ENCODE data around the gene INO80C. TPM values are rescaled to one million over a fixed set of nuclear protein-coding genes. Genes with fewer than 3 reads are reported as not detected.

The INO80C gene
- total and polyA plus RNA-seq, 8 donors, result 8.7 to 66.7 (median 29.6) TPM; not detected in 1

DNA sequence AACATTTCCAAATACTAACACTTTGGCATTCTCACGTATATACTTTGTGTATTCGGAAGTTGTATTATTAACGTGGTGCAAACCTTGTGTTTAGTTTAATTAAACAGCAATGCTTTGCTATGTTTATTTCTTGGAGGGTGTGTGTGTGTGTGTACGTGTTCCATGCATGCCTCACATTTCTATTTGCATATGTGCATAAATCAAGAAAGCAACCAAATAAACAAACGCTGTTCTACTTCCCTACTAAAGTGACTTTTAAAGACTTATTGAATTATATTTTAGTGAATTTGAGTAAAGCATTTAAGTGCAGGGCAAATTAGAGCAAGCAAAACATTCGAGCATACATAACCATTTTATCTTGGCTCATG, 66.4 kb downstream of the INO80C start:
- WGBS, 5 donors, result 63 to 76% (median 74%) methylated on average over 6 of the region's 6 CpGs
- H3K9me3 ChIP-seq, result peaks cover 0 to 3% (median 0%) of the 10 kb centered on the region in 4 donors

DNA sequence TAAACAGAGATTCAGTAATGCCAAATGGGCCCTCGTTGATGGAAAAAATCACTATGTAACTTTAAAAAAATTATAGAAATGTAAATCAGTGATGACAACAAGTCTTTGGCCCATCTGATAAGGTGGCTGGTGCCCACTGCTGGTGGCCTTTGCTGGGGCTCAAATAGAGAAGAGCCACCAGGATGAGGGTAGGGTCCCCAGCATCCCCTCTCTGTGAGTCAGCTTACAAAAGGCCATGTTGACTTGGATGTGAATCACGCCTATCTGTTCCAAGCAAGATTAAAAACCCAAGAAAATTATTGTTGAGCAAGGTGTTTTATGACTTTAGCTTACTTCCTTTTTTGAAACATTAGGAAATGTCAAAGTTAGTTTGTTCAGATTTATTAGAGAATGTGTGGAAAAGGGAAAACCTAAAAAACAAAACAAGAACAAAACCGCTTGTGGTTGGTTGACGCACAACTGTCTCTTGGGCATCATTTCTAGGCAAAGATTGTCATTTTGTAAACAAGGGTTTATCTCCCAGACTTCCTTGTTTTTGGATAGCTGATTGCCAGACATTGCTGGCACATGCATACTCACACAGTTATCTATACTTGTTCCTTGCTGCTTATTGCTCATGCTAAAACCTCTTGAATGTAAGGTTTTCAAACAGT, 66.9 kb downstream of the INO80C start:
- Histone ChIP-seq H3K36me3 (no peaks in the 10 kb centered on the region), H3K9me3 (peaks cover 0 to 3% (median 0%) of the 10 kb centered on the region in 4 donors), H3K27me3 (no peaks in the 10 kb centered on the region), H3K27ac (no peak overlapping the region), H3K4me3 (no peak overlapping the region), H3K4me1 (no peaks in the 10 kb centered on the region)
- WGBS, 5 donors, result 55 to 70% (median 64%) methylated on average over 4 of the region's 4 CpGs
- no peak for TF ChIP-seq POLR2AphosphoS5 (IDR thresholded peaks at IDR 0.05)
- TF ChIP-seq, protein P1, sequence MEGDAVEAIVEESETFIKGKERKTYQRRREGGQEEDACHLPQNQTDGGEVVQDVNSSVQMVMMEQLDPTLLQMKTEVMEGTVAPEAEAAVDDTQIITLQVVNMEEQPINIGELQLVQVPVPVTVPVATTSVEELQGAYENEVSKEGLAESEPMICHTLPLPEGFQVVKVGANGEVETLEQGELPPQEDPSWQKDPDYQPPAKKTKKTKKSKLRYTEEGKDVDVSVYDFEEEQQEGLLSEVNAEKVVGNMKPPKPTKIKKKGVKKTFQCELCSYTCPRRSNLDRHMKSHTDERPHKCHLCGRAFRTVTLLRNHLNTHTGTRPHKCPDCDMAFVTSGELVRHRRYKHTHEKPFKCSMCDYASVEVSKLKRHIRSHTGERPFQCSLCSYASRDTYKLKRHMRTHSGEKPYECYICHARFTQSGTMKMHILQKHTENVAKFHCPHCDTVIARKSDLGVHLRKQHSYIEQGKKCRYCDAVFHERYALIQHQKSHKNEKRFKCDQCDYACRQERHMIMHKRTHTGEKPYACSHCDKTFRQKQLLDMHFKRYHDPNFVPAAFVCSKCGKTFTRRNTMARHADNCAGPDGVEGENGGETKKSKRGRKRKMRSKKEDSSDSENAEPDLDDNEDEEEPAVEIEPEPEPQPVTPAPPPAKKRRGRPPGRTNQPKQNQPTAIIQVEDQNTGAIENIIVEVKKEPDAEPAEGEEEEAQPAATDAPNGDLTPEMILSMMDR (IDR thresholded peaks at IDR 0.05), result no peak
- TF ChIP-seq POLR2A (IDR thresholded peaks at IDR 0.05), result no peak
- no peak for TF ChIP-seq EP300 (IDR thresholded peaks at IDR 0.05)
- intact Hi-C loops (cut with DNase I; ENCODE audit: low total_unique reads), result no loop called here
- no peak for DNase-seq

More for the DNA sequence above, 66.4 kb downstream of the INO80C start:
- TF ChIP-seq EP300 (IDR thresholded peaks at IDR 0.05), result no peak
- no peak for TF ChIP-seq POLR2AphosphoS5 (IDR thresholded peaks at IDR 0.05)
- TF ChIP-seq, protein P1 (IDR thresholded peaks at IDR 0.05), result no peak
- no peak for TF ChIP-seq POLR2A (IDR thresholded peaks at IDR 0.05)
- Histone ChIP-seq H3K27ac (no peak overlapping the region), H3K27me3 (no peaks in the 10 kb centered on the region), H3K36me3 (no peaks in the 10 kb centered on the region), H3K4me3 (no peak overlapping the region), H3K4me1 (no peaks in the 10 kb centered on the region)
- DNase-seq, result no peak
- intact Hi-C loops (cut with DNase I; ENCODE audit: low total_unique reads), result no loop called here

DNA sequence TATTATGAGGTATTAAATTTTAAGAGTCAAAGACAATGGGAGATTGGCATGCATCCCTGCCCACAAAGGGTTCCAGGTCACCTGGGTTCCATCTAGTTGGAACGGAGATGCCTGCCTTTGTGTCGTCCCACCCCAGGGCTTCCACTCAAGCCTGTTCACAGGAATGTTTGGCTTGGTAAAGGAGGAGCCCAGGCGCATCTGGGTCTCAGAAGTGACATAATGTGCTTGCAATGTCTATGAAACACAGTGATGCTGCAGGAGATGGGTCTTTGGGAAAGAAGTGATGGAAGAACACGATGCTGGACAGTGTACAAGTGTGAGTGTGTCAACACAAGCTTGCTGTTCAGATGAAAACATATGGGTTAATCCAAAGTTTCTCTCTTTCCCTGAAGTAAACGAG, 71.0 kb downstream of the INO80C start:
- 83 to 89% (median 86%) methylated on average over 5 of the region's 5 CpGs for WGBS, 5 donors
- Histone ChIP-seq H3K4me1 (no peaks in the 10 kb centered on the region), H3K9me3 (no peaks in the 10 kb centered on the region), H3K27me3 (no peaks in the 10 kb centered on the region), H3K27ac (no peak overlapping the region), H3K4me3 (no peak overlapping the region), H3K36me3 (no peaks in the 10 kb centered on the region)
- intact Hi-C loops (cut with DNase I; ENCODE audit: low total_unique reads), result no loop called here
- TF ChIP-seq EP300 (IDR thresholded peaks at IDR 0.05) (no peak), POLR2AphosphoS5 (IDR thresholded peaks at IDR 0.05) (no peak), POLR2A (IDR thresholded peaks at IDR 0.05) (no peak)
- TF ChIP-seq, protein P1 (IDR thresholded peaks at IDR 0.05), result no peak
- DNase-seq, result no peak

DNA sequence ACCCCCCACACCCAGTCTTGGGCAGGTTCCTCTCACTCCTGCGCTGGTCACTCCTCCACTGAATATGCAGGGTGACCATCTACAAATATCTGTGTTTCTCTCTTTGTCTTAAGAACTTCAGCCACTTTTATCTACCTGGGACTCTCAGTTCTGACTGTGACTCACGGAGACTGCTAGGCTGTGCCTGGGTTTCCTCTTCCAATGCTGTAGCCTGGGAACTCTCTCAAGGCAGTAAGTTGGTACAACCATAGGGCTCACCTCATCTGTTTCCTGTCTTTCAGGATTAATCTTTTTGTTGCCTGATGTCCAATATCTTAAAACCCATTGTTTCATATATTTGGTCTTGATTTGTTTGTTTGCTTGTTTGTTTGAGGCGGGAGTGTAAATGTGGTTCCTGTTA, 73.4 kb downstream of the INO80C start:
- Histone ChIP-seq H3K4me1 (no peaks in the 10 kb centered on the region), H3K9me3 (peaks cover 0 to 3% (median 0%) of the 10 kb centered on the region in 4 donors), H3K36me3 (no peaks in the 10 kb centered on the region), H3K4me3 (no peak overlapping the region), H3K27ac (no peak overlapping the region), H3K27me3 (no peaks in the 10 kb centered on the region)
- intact Hi-C loops (cut with DNase I; ENCODE audit: low total_unique reads), result no loop called here
- 76 to 91% (median 85%) methylated on average over 3 of the region's 3 CpGs for WGBS, 5 donors
- no peak for DNase-seq
- TF ChIP-seq EP300 (IDR thresholded peaks at IDR 0.05) (no peak), POLR2A (IDR thresholded peaks at IDR 0.05) (no peak), POLR2AphosphoS5 (IDR thresholded peaks at IDR 0.05) (no peak)
- TF ChIP-seq, protein P1 (IDR thresholded peaks at IDR 0.05), result no peak
